HepG2 (cell line): ENCODE results near the gene SLC38A3. TPM values are rescaled to one million over a fixed set of nuclear protein-coding genes. Genes with fewer than 3 reads are reported as not detected.

Source experiments
- AHR ChIP-seq: IDR thresholded peaks from 2 replicates; pipeline ENCODE4 v1.6.1; 2018; ENCODE audit warnings: missing genetic modification reagents, missing compliant biosample characterization
- ATF7 ChIP-seq, 2 experiments: fragments of 450-650 bp in 1 of 2; sonication (generic) in 1 of 2; formaldehyde crosslinking in 1 of 2; IDR thresholded peaks; 2 replicates each; pipeline versions ENCODE4 v1.4.0 to v1.6.1; 2016 to 2020; ENCODE audit warnings: antibody characterized with exemption in 1 of 2, mild to moderate bottlenecking in 1 of 2, missing genetic modification reagents in 1 of 2
- CREM ChIP-seq, 2 experiments: sonication (generic) in 1 of 2; formaldehyde crosslinking in 1 of 2; IDR thresholded peaks; 2 replicates each; pipeline versions ENCODE4 v1.4.0 to v1.6.1; 2016 to 2020; ENCODE audit warnings: antibody characterized with exemption in 1 of 2, mild to moderate bottlenecking in 1 of 2, missing genetic modification reagents in 1 of 2
- GTF2F1 ChIP-seq: fragments of 150-350 bp; IDR thresholded peaks from 2 replicates; pipeline ENCODE4 v1.6.1; 2014; ENCODE audit warnings: low read length
- HHEX ChIP-seq: IDR thresholded peaks from 2 replicates; pipeline ENCODE4 v1.6.1; 2016; ENCODE audit warnings: control low read depth
- HOXA5 ChIP-seq: sonication (generic); formaldehyde crosslinking; IDR thresholded peaks from 2 replicates; pipeline ENCODE4 v1.4.0; 2020; ENCODE audit warnings: missing genetic modification reagents
- KLF13 ChIP-seq: sonication (generic); formaldehyde crosslinking; IDR thresholded peaks from 2 replicates; pipeline ENCODE4 v1.4.0; 2020; ENCODE audit warnings: mild to moderate bottlenecking, missing genetic modification reagents
- KMT2B ChIP-seq: IDR thresholded peaks from 2 replicates; pipeline ENCODE4 v1.6.1; 2016; ENCODE audit warnings: missing genetic modification reagents, missing compliant biosample characterization
- MAFF ChIP-seq: IDR thresholded peaks from 2 replicates; pipeline ENCODE4 v1.6.1; 2011; ENCODE audit warnings: low read depth, low read length, improper control_type of control experiment
- MLLT10 ChIP-seq: sonication (generic); formaldehyde crosslinking; IDR thresholded peaks from 2 replicates; pipeline ENCODE4 v1.4.0; 2020; ENCODE audit warnings: missing genetic modification reagents
- NBN ChIP-seq: fragments of 450-650 bp; conservative IDR thresholded peaks from 2 replicates; pipeline ENCODE4 v1.6.1; 2017
- RFXANK ChIP-seq: IDR thresholded peaks from 2 replicates; pipeline ENCODE4 v1.6.1; 2016
- SAFB2 ChIP-seq: sonication (generic); formaldehyde crosslinking; IDR thresholded peaks from 2 replicates; pipeline ENCODE4 v1.5.1; 2020; ENCODE audit warnings: missing genetic modification reagents, low read depth, mild to moderate bottlenecking, borderline replicate concordance
- SP5 ChIP-seq: IDR thresholded peaks from 2 replicates; pipeline ENCODE4 v1.6.1; 2016; ENCODE audit warnings: low read depth, borderline replicate concordance
- ZBTB21 ChIP-seq: sonication (generic); formaldehyde crosslinking; IDR thresholded peaks from 2 replicates; pipeline ENCODE4 v1.4.0; 2020; ENCODE audit warnings: missing genetic modification reagents
- ZMAT3 ChIP-seq: sonication (generic); formaldehyde crosslinking; conservative IDR thresholded peaks from 2 replicates; pipeline ENCODE4 v1.7.0; 2021; ENCODE audit warnings: missing genetic modification reagents
- ZNF253 ChIP-seq: sonication (generic); formaldehyde crosslinking; IDR thresholded peaks from 2 replicates; pipeline ENCODE4 v1.8.0; 2022; ENCODE audit warnings: mild to moderate bottlenecking, missing genetic modification reagents, borderline replicate concordance
- ZNF260 ChIP-seq: sonication (generic); formaldehyde crosslinking; IDR thresholded peaks from 2 replicates; pipeline ENCODE4 v1.4.0; 2020; ENCODE audit warnings: missing genetic modification reagents, low read depth, mild to moderate bottlenecking, borderline replicate concordance
- ZNF33A ChIP-seq: sonication (generic); formaldehyde crosslinking; IDR thresholded peaks from 2 replicates; pipeline ENCODE4 v1.5.1; 2020; ENCODE audit warnings: missing genetic modification reagents, mild to moderate bottlenecking, moderate library complexity, borderline replicate concordance
- ZNF441 ChIP-seq: sonication (generic); formaldehyde crosslinking; IDR thresholded peaks from 2 replicates; pipeline ENCODE4 v1.7.0; 2021; ENCODE audit warnings: missing genetic modification reagents, borderline replicate concordance
- ZNF557 ChIP-seq: sonication (generic); formaldehyde crosslinking; IDR thresholded peaks from 2 replicates; pipeline ENCODE4 v1.4.0; 2020; ENCODE audit warnings: missing genetic modification reagents
- ZNF589 ChIP-seq: sonication (generic); formaldehyde crosslinking; conservative IDR thresholded peaks from 2 replicates; pipeline ENCODE4 v1.8.0; 2022; ENCODE audit warnings: mild to moderate bottlenecking, moderate library complexity, missing genetic modification reagents
- ZNF850 ChIP-seq: sonication (generic); formaldehyde crosslinking; conservative IDR thresholded peaks from 2 replicates; pipeline ENCODE4 v1.9.0; 2021; ENCODE audit warnings: mild to moderate bottlenecking, missing genetic modification reagents
- polyA plus RNA-seq, 8 experiments: library from polyadenylated mRNA; depleted of rRNA in 3 of 8; stranded (reverse) in 7 of 8; unstranded in 1 of 8; fragments of >200 nt; fragmentation: Illumina TruSeq in 4 of 8; extraction: Trizol in 4 of 8; gene quantifications; 2 replicates each; pipeline versions ENCODE4 v1.2.1 to v1.2.3, GENCODE V29; 2011 to 2016; ENCODE audit warnings: low read depth in 4 of 8, missing spikeins in 1 of 8, mixed read lengths in 1 of 8; ENCODE audit not compliant: insufficient read depth in 1 of 8
- total RNA-seq, 5 experiments: library from RNA; depleted of rRNA; stranded (reverse); fragments of >200 nt; fragmentation: Illumina TruSeq; extraction: Trizol; gene quantifications; 2 replicates each; pipeline ENCODE4 v1.2.3, GENCODE V29; 2016; ENCODE audit warnings: low read depth in 1 of 5
- TF ChIP-seq, protein P1 (sequence below): sonication (generic); formaldehyde crosslinking; IDR thresholded peaks from 2 replicates; pipeline ENCODE4 v1.4.0; 2020; ENCODE audit warnings: missing genetic modification reagents
- TF ChIP-seq, protein P2 (sequence below): IDR thresholded peaks from 2 replicates; pipeline ENCODE4 v1.6.1; 2018; ENCODE audit warnings: missing genetic modification reagents

SLC38A3 gene
- total and polyA plus RNA-seq, 2 of the 13 experiments (the other 11 are each of a cell fraction or from before 2014, with no cell fraction given), result 29.8 to 164 TPM

DNA sequence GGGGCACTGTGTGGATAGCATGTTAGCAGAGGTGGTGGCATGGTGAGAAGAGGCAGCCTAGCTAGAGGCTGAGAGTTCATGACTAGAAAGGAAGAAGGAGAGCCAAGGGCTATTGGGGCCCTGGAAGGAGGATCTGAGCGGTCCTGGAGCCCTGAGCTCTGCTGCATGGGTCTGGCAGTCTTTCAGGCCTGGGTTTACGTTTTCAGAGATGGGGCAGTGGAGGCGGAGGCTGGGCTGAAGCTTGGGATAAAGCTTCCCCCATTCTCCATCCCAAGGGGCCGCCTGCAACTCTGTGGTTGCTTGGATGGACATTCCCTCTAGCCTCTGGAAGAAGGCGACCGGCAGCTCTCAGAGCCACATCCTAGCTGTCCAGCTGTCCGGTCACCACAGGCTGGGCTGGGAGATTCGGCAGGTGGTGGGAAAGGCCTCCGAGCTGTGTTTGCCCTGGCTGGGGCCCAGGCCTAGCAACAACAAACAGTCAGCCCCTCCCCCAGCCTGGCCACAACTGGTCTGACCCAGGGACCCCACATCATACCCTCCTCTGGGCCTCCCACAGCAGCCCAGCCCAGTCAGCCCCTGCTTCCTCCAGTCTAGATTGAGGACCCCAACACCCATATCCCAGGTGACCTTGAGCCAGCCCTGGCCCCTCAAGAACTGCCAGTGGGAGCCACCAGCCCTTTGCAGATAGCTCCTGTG is 1.8 kb upstream of the SLC38A3 start (continued):
- TF ChIP-seq ZNF253 (CRISPR knock-in tag) (0 out of 2 replicates have a peak, but pooled peaks have one; percentile 20), HHEX (CRISPR knock-in tag) (no peak), ZBTB21 (no peak), CREM (IDR thresholded peaks at IDR 0.05) (peak; percentile 54; the same call in 1 of the 2 replicates), CREM (CRISPR knock-in tag; IDR thresholded peaks at IDR 0.05) (no peak), ZNF850 (CRISPR knock-in tag) (no peak), ZNF33A (CRISPR knock-in tag) (no peak), ATF7 (IDR thresholded peaks at IDR 0.05) (no peak), ATF7 (CRISPR knock-in tag; IDR thresholded peaks at IDR 0.05) (no peak), KMT2B (CRISPR knock-in tag) (no peak), ZNF589 (CRISPR knock-in tag) (no peak), ZMAT3 (CRISPR knock-in tag) (no peak), ZNF441 (CRISPR knock-in tag) (no peak), GTF2F1 (no peak), MAFF (no peak), MLLT10 (CRISPR knock-in tag) (no peak), KLF13 (CRISPR knock-in tag) (no peak), HOXA5 (CRISPR knock-in tag) (no peak), ZNF260 (CRISPR knock-in tag) (no peak), SP5 (peak; percentile 88; the same call in 1 of the 2 replicates), ZNF557 (no peak), RFXANK (CRISPR knock-in tag) (no peak), AHR (CRISPR knock-in tag) (no peak), SAFB2 (CRISPR knock-in tag) (no peak), NBN (no peak)
- TF ChIP-seq, protein P1, sequence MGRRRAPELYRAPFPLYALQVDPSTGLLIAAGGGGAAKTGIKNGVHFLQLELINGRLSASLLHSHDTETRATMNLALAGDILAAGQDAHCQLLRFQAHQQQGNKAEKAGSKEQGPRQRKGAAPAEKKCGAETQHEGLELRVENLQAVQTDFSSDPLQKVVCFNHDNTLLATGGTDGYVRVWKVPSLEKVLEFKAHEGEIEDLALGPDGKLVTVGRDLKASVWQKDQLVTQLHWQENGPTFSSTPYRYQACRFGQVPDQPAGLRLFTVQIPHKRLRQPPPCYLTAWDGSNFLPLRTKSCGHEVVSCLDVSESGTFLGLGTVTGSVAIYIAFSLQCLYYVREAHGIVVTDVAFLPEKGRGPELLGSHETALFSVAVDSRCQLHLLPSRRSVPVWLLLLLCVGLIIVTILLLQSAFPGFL (CRISPR knock-in tag), result no peak
- TF ChIP-seq, protein P2, sequence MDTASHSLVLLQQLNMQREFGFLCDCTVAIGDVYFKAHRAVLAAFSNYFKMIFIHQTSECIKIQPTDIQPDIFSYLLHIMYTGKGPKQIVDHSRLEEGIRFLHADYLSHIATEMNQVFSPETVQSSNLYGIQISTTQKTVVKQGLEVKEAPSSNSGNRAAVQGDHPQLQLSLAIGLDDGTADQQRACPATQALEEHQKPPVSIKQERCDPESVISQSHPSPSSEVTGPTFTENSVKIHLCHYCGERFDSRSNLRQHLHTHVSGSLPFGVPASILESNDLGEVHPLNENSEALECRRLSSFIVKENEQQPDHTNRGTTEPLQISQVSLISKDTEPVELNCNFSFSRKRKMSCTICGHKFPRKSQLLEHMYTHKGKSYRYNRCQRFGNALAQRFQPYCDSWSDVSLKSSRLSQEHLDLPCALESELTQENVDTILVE (CRISPR knock-in tag), result no peak; the same call in 1 of the 2 replicates
